Endothelial cell of umbilical vein (primary cell): ENCODE measurements around the gene DUOXA1. TPM values are rescaled to one million over a fixed set of nuclear protein-coding genes. Genes with fewer than 3 reads are reported as not detected.

Experiments
- BruUV-seq: library from RNA; stranded (reverse); fragments of 400-500 nt; replicated peaks from 2 replicates; lab custom pipeline; 2021; lab: Mats Ljungman, UMichigan
- CTCF ChIA-PET: fragments of 300-600, 350-600 bp; sonication (Branson Sonifier 250); formaldehyde crosslinking; loops from one replicate; lab custom pipeline; 2021; ENCODE audit warnings: antibody characterized with exemption, inconsistent platforms; lab: Charles Lee
- POLR2A ChIA-PET: fragments of 300-600, 350-600 bp; sonication (Branson Sonifier 250); formaldehyde crosslinking; loops from one replicate; lab custom pipeline; 2021; ENCODE audit warnings: antibody characterized with exemption, inconsistent platforms; lab: Charles Lee
- DNase-seq: peaks from one replicate; pipeline ENCODE4 v3.0.0-alpha.2; 2011; ENCODE audit warnings: low read depth, low spot score
- FAIRE-seq: peaks from 2 replicates; lab custom pipeline; 2011; peaks lifted over from hg19 to GRCh38; lab: Jason Lieb, UNC
- H2AFZ ChIP-seq: 2 replicates; pipeline ENCODE4 v1.6.0; 2012; ENCODE audit warnings: low read depth, low read length, control low read depth, inconsistent platforms
- H3K27ac ChIP-seq: 2 replicates; pipeline ENCODE4 v1.5.1; 2011; ENCODE audit warnings: low read depth, mild to moderate bottlenecking, control low read depth, low read length, moderate library complexity; ENCODE audit not compliant: insufficient read depth
- H3K27me3 ChIP-seq, 2 experiments: 2 replicates each; pipeline versions ENCODE4 v1.6.0 to v1.6.1; 2011; ENCODE audit warnings: low read length in 2 of 2, mixed read lengths in 1 of 2; ENCODE audit not compliant: control insufficient read depth in 2 of 2, insufficient read depth in 2 of 2
- H3K36me3 ChIP-seq, 2 experiments: 2 replicates in 1 of 2; 3 replicates in 1 of 2; pipeline ENCODE4 v1.5.1; 2011; ENCODE audit warnings: low read length in 2 of 2, mild to moderate bottlenecking in 1 of 2, moderate library complexity in 1 of 2; ENCODE audit not compliant: control insufficient read depth in 2 of 2, insufficient read depth in 2 of 2; ENCODE audit errors: extremely low read depth in 1 of 2
- H3K4me1 ChIP-seq: 3 replicates; pipeline ENCODE4 v1.5.1; 2011; ENCODE audit warnings: mild to moderate bottlenecking, low read length; ENCODE audit not compliant: control insufficient read depth, insufficient read depth; ENCODE audit errors: extremely low read depth
- H3K4me2 ChIP-seq: 2 replicates; pipeline ENCODE4 v1.6.1; 2011; ENCODE audit warnings: low read length, control low read depth, mixed read lengths; ENCODE audit not compliant: insufficient read depth
- H3K4me3 ChIP-seq, 3 experiments: fragments of 200-600 bp in 1 of 3; sonication (generic), shearing (Covaris generic) in 1 of 3; replicated peaks in 1 of 3; 2 replicates each; pipeline ENCODE4 v1.5.1; 2011 to 2016; ENCODE audit warnings: control low read depth in 3 of 3, low read length in 3 of 3, mild to moderate bottlenecking in 2 of 3, inconsistent platforms in 1 of 3, low read depth in 1 of 3, moderate library complexity in 1 of 3; ENCODE audit not compliant: insufficient read depth in 1 of 3
- H3K79me2 ChIP-seq: 2 replicates; pipeline ENCODE4 v1.6.0; 2012; ENCODE audit warnings: low read length, inconsistent platforms; ENCODE audit not compliant: control insufficient read depth, insufficient read depth
- H3K9ac ChIP-seq: replicated peaks from 2 replicates; pipeline ENCODE3; 2011; ENCODE audit warnings: low read length, control low read depth; ENCODE audit not compliant: insufficient read depth; ENCODE audit errors: extremely low read depth
- H3K9me1 ChIP-seq: replicated peaks from 3 replicates; pipeline ENCODE4 v1.6.0; 2011; ENCODE audit warnings: mild to moderate bottlenecking, low read length; ENCODE audit not compliant: control insufficient read depth, insufficient read depth; ENCODE audit errors: extremely low read depth
- H3K9me3 ChIP-seq: replicated peaks from 2 replicates; pipeline ENCODE4 v1.5.1; 2012; ENCODE audit warnings: low read length, inconsistent platforms; ENCODE audit not compliant: control insufficient read depth, insufficient read depth
- H4K20me1 ChIP-seq: replicated peaks from 2 replicates; pipeline ENCODE3; 2011; ENCODE audit warnings: mild to moderate bottlenecking, low read length; ENCODE audit not compliant: control insufficient read depth, insufficient read depth; ENCODE audit errors: extremely low read depth
- CTCF ChIP-seq, 2 donors: IDR thresholded peaks; 1 replicate in 1 of 2; 2 replicates in 1 of 2; pipeline ENCODE4 v1.5.1; 2011; ENCODE audit warnings: low read length in 2 of 2, mild to moderate bottlenecking in 2 of 2, moderate library complexity in 2 of 2, control low read depth in 1 of 2, inconsistent platforms in 1 of 2, low read depth in 1 of 2; ENCODE audit not compliant: insufficient read depth in 1 of 2; ENCODE audit errors: extremely low read depth in 1 of 2
- EZH2 ChIP-seq: IDR thresholded peaks from 2 replicates; pipeline ENCODE4 v1.6.1; 2012; ENCODE audit warnings: borderline replicate concordance, low read depth, mild to moderate bottlenecking, moderate library complexity, low read length, inconsistent platforms; ENCODE audit not compliant: severe bottlenecking
- FOS ChIP-seq: IDR thresholded peaks from 2 replicates; pipeline ENCODE4 v1.6.1; 2011; ENCODE audit warnings: mild to moderate bottlenecking, low read length, moderate library complexity, borderline replicate concordance; ENCODE audit not compliant: insufficient read depth
- GATA2 ChIP-seq: IDR thresholded peaks from 2 replicates; pipeline ENCODE4 v1.7.0; 2011; ENCODE audit warnings: low read depth, mild to moderate bottlenecking, moderate library complexity, mixed read lengths, low read length; ENCODE audit not compliant: insufficient read length, insufficient read depth
- JUN ChIP-seq: IDR thresholded peaks from 2 replicates; pipeline ENCODE4 v1.6.1; 2011; ENCODE audit warnings: borderline replicate concordance, low read depth; ENCODE audit not compliant: insufficient read length, insufficient read depth
- MAX ChIP-seq: IDR thresholded peaks from 2 replicates; pipeline ENCODE4 v1.6.1; 2011; ENCODE audit not compliant: insufficient read depth, insufficient read length
- MYC ChIP-seq: IDR thresholded peaks from one replicate; pipeline ENCODE4 v1.6.1; 2011; ENCODE audit warnings: mild to moderate bottlenecking, low read depth, low read length
- POLR2A ChIP-seq: IDR thresholded peaks from 2 replicates; pipeline ENCODE4 v1.6.1; 2012; ENCODE audit warnings: low read depth, mild to moderate bottlenecking, control low read depth, low read length
- POLR2AphosphoS5 ChIP-seq: IDR thresholded peaks from 2 replicates; pipeline ENCODE4 v1.6.1; 2012; ENCODE audit warnings: low read depth, mild to moderate bottlenecking, control low read depth, low read length, moderate library complexity; ENCODE audit not compliant: insufficient read depth
- dilution Hi-C: fragments of 300-500 bp; cut with MboI; formaldehyde crosslinking; loops from one replicate; pipeline ENCODE4 v1.15.0; 2019; ENCODE audit warnings: low sequenced_read_pairs; ENCODE audit not compliant: extremely low pct_ligation_motif_present
- intact Hi-C: fragments of 100-400 bp; cut with micrococcal nuclease; formaldehyde crosslinking; loops from one replicate; pipeline ENCODE4 v1.10.0; 2022
- polyA plus RNA-seq, 4 experiments: library from polyadenylated mRNA; depleted of rRNA in 3 of 4; stranded (reverse) in 3 of 4; unstranded in 1 of 4; fragments of >200 nt; gene quantifications; 2 replicates each; pipeline versions ENCODE4 v1.2.1 to v1.2.3, GENCODE V29; 2011 to 2012; ENCODE audit warnings: missing spikeins in 1 of 4
- total RNA-seq: library from RNA; stranded (reverse); gene quantifications from 2 replicates; pipeline ENCODE4 v1.2.3, GENCODE V29; 2021

DUOXA1 gene
- total and polyA plus RNA-seq, 2 donors (not counting 3 experiments of a cell fraction or from before 2014, with no cell fraction given): 0.07 TPM; not detected in 1

DNA sequence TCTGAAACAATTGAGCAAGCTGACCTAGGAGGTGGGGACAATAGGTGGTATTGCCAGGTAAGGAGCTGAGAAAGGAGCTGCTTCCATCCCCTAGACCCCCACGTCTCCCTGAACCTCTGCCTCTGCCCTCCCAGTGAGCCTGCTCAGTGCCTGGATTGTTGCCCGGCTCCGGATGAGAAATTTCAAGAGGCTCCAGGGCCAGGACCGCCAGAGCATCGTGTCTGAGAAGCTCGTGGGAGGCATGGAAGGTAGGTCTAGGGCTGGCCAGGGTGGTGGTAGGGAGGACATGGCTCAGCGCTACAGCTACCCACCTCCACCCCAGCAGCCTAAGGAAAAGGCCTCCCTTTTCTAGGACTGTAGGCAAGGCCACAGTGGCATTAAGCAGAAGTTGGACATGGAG, 13.4 kb upstream of the DUOXA1 start:
- H3K4me1 ChIP-seq: no peaks in the 10 kb centered on the region
- no TSS peak for BruUV-seq
- dilution Hi-C loops: no loop called here
- DNase-seq: no peak
- H3K27ac ChIP-seq: no peak overlapping the region
- H3K4me2 ChIP-seq: no peak overlapping the region
- no peaks in the 10 kb centered on the region for H3K27me3 ChIP-seq
- H3K79me2 ChIP-seq: no peaks in the 10 kb centered on the region
- H3K4me3 ChIP-seq: no peak overlapping the region
- no peak for TF ChIP-seq POLR2AphosphoS5
- no peak for TF ChIP-seq FOS
- TF ChIP-seq POLR2A: no peak
- TF ChIP-seq GATA2: no peak
- TF ChIP-seq CTCF (IDR thresholded peaks at IDR 0.05; ENCODE audit: extremely low read depth in 1 of 2, insufficient read depth in 1 of 2, low read depth in 1 of 2, low read length in 2 of 2): no peak
- TF ChIP-seq EZH2: no peak
- no peak for TF ChIP-seq JUN
- TF ChIP-seq MAX: no peak
- TF ChIP-seq MYC: no peak
- ChIA-PET CTCF (interaction anchor here (3.6 kb wide), 1 partner anchor 25 kb away, joined by 9 read pairs; no protein-coding TSS in a partner anchor), POLR2A (no interaction called here)
- H3K9me1 ChIP-seq: no peaks in the 10 kb centered on the region
- intact Hi-C loops: no loop called here
- no peaks in the 10 kb centered on the region for H4K20me1 ChIP-seq
- no peaks in the 10 kb centered on the region for H3K36me3 ChIP-seq
- H3K9ac ChIP-seq: no peak overlapping the region
- no peak overlapping the region for H2AFZ ChIP-seq
- H3K9me3 ChIP-seq: no peaks in the 10 kb centered on the region
- no peak for FAIRE-seq
